HG02973 (cell line): Measurements from ENCODE around the gene GALNT17.

Source experiments
- ATAC-seq: cut with Tn5 transposase; IDR thresholded peaks from one replicate; pipeline ENCODE4 v1.9.1; 2021; ENCODE audit warnings: moderate library complexity; ENCODE audit not compliant: unreplicated experiment

The GALNT17 gene

DNA sequence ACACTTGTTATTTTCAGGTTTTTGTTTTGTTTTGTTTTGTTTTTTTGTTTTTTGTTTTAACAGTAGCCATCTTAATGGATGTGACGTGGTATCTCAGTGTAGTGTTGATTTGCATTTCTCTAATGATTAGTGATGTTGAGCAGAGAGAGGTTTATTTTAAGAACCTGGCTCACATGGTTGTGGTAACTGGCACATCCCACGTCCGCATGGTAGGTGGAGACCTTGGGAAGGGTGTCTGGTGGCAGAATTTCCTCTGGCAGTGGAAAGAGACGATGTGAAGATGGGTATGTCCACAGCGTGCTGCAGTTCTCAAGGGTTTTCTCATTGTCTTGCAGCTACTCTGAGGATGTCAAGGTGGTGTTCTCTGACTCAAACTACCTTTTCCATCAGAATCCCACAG, 252.2 kb downstream of the GALNT17 start:
- ATAC-seq = no peak

DNA sequence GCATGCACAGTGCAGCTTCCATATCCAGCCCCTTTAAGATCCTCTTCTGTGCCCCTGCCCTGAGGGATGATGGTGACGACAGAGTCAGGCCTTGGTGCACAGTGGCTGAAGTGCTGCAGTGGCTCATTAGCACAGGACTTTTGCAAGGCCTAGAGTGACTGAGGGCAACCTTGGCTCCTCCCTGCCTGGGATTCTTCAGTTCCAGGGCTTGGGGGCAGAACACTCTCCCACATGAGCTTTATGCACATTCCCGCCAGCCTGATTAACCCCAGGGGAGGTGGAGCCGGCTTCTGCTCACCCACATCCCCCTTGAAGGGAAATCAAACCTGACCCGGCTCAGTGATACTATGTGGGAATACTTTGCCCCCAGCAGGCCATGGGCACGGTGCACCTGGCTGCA, 253.4 kb downstream of the GALNT17 start:
- ATAC-seq = no peak

DNA sequence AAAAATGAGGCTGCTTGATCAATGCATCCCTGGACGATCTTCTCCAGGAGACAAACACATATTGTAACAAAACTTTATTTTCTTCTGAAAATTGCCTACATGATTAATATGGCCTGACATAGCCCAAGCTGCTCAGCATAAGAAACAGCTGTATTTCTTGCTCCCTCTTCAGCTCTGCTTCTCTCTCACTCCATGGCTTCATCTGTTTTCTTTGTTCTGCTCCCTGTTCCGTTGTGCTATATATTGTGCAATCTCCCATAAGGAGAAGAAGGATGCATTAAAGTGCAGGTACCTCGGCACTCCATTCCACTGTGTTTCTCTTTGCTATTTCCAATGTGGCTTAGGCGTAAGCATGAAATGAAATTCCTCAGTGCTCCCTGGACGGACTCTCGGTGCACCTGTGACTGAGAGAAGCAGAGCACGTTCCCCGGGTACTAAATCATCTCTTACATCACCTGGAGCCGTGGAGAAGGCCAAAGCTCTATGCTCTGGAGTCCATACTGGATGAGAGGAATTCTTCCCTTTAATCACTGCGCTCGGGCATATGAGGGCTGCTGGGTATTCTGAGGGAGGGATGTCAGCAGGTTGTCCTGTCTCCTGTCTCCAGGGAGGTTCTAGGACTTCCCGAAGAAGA, 254.3 kb downstream of the GALNT17 start:
- ATAC-seq = no peak

DNA sequence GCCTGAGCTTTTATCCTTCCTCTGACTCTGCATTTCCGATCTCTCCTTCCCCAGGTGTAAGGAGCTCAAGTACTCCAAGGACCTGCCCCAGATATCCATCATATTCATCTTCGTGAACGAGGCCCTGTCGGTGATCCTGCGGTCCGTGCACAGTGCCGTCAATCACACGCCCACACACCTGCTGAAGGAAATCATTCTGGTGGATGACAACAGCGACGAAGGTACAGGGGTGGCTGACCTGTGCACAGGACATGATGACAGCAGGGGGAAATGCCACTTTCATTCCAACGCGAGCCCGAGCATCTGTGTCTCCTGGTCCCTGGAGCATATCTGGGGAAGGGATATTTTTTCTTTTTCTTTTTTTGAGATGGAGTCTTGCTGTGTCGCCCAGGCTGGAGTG, 256.2 kb downstream of the GALNT17 start:
- no peak for ATAC-seq

DNA sequence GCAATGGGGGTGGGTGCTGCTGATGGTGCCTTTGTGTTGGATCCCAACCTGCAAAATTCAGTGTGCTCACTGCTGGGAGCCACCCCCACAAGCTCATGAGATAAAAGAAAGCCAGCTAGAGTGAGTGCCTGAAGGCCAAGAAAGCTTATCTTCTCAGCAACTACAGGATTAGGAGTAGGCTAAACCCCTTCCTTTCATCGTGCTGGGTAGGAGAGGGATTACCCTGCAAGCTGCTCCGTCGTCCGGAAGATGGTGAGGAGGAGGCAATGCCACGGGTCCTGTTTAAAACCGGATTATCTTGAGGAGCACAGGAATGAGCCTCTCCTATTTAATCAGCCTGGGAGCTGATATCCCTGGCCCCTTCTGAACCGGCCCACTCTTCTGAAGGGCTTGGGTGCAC, 258.0 kb downstream of the GALNT17 start:
- no peak for ATAC-seq

DNA sequence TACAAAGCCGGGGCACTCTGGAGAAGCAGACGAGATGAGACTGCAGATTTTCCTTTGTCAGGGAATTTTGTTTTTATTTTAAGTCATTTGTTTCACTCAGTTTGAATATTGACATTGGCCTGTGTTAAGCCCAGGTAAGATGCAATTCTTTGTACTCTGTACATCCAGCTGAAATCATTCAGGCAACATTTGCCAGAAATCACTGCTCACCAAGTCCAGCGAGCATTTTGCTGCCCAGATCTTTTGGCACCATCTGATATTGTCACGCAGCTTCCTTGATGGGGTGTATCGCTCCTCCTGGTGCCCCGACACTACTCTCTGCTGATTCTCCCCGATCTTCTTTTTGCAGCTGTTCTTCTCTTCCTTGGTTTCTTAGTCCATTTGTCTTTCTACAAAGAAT, 261.7 kb downstream of the GALNT17 start:
- ATAC-seq = no peak

DNA sequence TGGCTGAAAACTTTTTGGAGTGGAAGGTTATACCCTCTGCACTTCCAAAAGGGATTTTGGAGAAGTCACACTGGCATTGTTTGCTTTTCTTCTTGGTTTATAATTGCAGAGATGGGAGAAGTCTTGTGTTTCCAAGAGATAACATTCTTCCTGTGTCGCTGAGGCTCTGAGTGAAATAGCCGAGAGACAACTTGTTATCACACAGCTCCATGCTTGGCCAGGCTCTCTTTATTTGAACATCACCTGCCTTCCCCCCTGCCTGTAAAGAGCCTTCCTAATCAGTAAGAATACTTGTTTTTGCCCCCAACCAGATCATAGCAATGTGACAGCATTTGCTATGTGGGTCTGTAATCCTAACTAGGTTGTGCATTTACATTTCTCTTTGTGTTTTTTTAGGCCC, 270.7 kb downstream of the GALNT17 start:
- no peak for ATAC-seq

DNA sequence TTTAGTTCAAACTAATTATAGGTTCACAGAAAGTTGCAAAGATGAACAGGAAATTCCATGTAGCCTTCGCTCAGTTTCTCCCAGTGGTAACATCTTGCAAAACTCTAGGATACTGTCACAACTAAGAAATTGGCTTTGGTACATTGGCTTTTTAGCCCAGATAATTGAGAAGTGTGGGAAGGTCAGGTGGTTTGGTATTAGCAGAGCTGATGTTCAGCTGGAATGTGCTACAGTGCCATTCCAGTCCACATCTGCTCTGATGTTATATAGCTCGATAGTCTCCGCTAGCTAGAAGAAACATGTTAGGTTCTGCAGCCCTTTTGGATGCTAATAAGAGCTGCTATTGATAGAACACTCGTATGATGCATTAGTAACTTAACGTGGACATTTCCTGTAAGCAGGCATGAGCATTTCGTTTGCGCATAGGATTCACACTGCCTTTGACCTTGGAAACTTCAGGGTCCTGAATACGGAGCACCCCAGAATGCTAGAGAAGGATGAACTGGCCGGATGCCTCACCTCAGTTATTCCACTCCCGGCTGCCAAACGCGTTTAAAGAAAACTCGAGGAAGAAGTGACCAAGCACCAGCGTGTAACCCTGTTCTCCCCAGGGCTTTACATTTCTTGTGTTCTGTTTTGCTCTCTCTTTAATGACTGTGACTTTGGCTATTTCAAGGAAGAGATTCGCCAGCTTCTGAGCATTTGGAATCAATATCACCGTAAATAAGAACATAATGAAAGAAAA, 271.4 kb downstream of the GALNT17 start:
- ATAC-seq = no peak

DNA sequence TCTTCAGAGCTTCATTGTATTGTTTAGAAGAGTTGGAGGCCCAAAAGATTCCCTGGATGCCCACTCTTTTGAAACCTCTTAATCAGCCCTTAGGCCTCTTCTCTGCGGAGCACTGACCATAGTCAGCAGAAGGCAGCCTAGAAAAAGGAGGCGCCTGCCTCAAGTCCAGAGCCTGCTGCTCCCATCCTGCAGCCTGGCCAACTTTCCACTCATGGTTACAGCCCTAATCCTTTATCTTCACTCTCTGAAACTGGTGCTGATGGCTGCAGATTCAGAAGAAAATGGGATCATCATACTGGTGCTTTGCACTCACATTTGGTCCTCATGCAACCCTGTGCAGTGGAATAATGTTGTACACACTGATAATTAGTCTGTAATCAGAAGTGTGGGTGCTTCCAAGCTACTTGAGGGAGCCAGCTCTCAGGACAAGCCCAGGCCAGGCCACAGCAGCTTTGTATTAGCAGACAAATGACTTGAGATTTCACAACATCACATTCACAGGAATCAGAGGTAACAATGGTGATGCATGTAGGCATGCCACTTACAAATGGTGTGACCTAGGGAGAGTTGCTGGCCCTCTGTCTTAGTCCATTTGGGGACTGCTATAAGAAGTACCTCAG, 272.9 kb downstream of the GALNT17 start:
- no peak for ATAC-seq

DNA sequence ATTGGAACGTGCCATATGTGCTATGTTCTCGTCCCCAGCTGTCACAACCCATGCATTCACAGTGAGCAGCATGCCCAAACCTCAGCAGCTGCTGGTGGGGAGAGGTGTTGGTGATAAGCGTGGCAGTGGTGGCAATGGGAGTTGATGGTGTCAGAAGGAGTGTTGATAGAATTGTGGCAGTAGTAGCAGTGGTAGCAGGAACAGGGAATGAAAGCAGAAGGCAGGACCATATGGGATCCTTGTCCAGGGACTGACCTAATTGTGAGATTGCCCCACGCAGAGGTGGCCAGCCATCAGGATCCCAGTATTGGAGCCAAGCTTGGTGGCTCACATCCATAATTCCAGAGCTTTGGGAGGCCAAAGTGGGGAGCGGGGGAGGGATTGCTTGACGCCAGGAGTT, 276.3 kb downstream of the GALNT17 start:
- ATAC-seq = no peak

DNA sequence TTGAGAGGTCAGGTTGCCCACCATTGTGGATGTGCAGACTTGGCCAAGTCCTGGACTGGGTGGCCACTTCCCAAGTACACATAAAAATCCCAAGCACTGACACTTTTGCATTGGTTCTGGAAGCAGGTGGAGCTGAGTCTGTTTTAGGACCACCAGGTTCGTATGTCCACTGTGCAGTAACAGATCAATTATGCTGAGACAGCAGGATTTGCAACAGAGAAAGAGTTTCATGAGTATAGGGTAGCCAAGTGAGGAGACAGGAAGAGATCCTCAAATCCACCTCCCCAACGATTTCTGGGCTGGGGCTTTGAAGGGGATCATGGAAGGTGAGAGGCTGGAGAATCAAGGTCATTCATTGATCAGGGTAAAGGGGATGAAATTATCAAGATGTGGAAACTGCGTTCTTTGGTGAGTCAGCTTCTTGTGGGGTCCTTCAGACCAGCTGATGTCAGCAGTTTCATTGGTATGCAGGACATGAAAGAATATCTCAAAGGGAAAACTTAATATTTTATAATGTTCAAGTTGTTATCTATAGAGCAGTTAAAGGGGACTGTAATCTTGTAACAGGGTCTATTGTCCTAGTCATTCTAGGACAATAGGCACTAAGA, 277.7 kb downstream of the GALNT17 start:
- no peak for ATAC-seq

DNA sequence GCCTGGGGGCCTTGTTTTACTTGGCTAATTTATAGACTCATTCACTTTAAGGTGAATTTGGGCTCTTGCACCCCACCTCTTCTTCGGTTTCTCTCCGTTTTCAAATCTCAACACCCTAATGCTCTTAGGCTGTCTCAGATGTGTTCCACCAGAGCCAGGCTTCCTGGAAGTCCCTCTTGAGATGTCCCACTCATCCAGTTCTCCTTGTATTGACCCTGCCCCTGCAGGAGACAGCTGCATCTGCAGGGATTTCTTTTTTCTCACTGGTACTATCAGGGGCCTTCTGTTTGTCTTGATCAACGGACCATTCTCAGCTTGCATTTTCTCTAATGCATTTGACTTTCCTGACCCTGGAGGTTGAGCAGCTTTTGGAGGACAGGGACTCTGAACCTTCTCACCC, 279.5 kb downstream of the GALNT17 start:
- no peak for ATAC-seq

DNA sequence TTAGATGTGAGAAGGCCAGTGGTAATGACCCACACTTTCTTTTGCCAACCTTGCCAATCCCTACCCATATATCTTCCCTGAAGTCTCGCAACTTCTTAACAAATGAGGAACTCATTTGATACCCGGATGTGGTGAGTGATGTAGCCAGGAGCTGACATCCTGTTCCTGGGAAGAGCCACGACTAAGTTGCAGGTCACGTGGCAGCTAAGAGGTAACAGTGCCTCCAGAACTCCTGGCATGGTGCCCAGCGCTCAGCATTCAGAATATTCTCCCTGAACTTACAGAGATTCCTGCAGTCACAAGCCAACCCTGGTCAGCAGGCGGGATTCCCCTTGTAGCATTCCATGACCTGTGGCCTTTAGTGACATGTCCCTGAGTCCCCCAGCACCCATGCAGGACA, 282.5 kb downstream of the GALNT17 start:
- ATAC-seq = no peak

DNA sequence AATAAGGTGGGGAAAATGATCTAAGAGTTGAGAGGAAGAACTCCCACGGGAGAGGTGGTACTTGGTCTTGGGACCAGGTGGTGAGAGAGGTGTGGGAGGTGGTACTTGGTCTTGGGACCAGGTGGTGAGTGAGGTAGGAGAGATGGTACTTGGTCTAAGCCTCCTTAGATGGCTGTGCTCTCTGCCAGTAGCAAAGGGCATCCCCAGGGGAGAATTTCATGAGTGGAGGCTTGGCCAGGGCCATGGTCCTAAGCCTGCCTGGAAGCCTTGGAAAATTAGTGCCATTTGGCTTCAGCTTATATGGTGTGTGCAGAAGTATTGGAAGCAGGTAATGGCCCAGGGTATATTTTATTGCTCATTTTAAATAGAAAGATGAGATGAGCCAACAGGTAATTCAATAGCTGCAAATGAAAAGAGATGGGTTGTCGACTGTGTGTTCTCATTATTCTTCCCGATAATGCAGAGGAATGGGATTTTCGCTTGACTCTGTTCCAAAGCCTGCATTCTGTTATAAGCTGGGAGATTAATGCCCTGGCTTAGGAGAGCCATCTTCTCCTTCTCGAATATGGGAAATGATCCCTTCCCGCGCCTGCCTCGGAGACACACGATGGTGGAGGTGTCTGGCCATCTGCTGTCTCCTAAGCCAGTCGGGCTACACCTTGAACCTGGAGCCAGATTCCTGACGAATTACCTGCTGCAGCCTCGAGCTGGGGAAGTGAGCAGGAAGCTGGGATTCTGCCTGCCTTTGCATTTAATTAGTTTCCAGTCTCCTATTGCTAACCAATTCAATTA, 287.8 kb downstream of the GALNT17 start:
- ATAC-seq = no peak

DNA sequence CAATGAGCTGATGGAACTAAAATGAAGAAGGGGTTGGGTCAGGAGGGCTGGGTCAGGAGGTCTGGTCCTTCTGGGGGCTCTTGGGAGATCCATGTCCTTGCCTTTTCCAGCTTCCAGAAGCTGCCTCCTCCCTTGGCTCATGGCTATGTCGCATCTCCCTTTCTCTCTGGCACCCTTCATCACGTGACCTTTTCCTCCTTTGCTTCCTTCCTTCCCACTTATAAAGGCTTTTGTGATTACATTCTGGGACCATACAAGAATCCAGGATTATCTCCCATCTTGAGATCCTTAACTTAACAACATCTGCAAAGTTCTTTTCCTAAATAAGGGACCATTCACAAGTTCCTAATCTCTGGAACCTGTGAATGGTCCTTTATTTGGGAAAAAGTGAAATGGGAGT, 290.2 kb downstream of the GALNT17 start:
- no peak for ATAC-seq

DNA sequence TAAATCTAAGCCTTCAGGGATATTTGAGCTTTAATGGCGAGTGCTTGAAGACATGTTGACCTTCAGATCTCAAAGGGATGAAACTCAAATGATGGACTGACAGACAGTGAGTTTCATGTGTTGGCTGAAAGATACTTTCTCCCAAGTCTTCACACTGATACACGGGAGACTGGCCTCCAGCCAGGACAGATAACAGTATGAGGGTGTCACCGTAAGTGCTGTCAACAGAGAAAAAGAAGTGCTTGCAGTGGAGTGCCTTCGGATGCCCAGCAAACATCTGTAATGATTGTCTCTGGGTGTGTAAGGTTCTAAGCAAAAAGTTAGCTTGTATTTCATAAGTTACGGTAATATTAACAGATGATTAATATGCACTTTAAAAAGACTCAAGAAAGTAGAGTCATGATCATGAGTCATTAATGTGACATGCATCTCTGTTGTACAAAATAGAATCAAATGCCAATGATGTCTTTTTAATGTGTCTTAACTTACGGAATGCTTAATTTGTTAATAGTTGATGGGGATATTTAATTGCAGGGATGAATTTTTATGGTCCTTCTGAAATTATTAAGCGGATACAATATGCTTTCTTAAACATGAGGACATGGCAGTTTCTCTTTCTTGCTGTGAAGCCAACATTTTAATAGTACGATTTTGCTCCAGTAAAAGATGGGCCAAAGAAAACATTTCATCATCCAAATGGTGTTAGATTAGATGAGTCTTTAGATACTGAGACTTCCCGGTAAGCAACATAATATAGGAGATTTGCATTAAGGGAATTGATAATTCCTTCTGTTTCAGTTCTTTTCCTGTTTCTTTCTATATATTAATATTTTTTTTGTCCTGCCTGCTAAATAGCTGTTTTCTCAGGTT, 292.5 kb downstream of the GALNT17 start:
- no peak for ATAC-seq

DNA sequence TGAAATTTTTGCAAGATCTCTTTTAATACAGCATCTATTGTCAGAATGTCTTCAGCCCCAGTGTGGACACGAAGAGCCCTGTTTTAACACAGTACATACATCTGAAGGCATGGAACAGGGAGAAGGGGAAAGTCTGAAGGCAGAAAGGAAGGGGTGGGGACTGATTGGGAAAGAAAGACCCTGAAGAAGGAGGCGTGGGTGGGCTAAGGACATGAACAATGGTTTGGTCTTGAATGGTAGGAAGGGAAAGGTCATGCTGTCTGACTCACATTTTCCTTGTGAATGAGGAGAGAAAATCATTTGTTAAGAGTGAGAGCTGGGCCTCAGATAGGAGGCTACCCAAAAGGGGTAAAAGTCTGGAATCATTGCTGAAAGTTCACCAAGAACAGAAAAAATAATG, 297.1 kb downstream of the GALNT17 start:
- no peak for ATAC-seq

DNA sequence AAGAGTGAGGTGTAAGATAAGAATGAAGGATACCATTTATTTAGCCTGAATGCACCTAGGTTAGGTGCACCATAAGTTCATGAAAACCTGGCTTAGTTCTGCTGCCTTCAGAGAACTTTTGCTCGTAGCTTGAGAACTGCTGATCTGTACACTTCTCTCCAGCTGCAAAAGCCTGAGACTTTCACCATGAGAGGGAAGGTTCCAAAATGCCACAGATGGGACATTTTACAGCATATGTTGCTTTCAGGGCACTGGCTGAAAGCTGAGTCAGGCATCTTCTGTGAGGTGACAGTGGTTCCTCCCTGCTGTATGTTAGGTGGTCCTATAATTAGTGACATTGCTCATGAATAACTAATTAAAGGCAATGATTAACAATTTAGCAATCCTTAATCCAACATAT, 298.3 kb downstream of the GALNT17 start:
- no peak for ATAC-seq

DNA sequence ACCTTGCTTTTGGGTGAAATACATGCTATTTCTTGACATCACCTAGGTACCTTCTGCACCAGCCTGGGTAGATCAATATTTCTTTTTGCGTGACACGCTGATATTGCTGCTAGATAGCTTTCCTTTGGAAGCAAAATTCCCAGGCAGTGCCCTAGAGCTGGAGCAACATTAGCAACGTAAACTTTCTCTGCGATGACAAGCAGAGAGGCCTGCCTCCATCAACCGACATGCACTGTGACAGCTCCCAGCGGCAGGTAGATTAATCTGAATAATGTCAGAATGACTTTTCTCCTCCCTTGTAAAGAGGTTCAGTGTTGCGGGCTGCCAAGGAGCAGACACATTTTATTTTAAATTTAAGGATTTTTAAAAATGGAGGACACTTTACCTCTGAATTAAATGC, 307.4 kb downstream of the GALNT17 start:
- ATAC-seq = no peak

DNA sequence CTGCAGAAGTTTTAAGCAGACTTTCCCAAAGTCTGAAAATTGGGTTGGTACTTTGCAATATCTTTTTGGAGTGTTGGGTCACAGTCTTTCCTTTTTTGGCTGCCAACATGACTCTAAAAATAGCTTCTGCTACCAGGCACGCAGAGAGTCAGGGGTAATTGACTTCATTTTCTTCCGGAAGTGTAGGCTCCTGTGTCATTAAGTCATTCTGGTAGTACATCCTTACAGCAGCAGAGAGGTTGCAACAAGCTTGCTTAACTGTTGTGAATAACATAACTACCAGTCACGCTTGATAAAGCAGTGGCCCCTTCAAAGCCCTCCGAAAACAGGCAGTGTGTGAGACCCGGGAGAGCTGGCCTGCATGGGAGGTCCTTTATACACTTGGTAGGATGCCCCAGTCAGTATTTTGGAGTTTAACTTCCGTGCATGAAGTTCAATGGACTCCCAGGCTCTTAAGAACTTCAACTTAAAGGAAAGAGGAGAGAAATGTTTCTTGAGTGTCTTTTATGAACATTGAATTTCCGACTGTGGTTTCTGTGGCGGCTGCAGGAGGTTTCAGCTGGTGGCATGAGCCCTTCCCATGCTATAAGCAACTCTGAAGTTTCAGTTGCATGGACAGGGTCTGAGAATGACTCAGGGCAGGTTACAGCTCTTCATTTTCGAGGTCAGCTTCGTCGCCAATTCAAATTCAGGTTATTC, 310.7 kb downstream of the GALNT17 start:
- no peak for ATAC-seq
